Measurements from ENCODE around the gene TSPAN6. TPM values are rescaled to one million over a fixed set of nuclear protein-coding genes. Genes with fewer than 3 reads are reported as not detected.

The TSPAN6 gene
- polyA plus RNA-seq, 1 donor (not counting 4 experiments of a cell fraction or from before 2014, with no cell fraction given): 24.3 TPM

- H3K9me3 ChIP-seq (ENCODE audit: control insufficient read depth, low read depth, low read length): no peaks in the 10 kb centered on the region
- H4K20me1 ChIP-seq (ENCODE audit: control insufficient read depth, extremely low read depth, insufficient read depth, low read length): no peaks in the 10 kb centered on the region
- no peak for TF ChIP-seq EZH2 (IDR thresholded peaks at IDR 0.05; ENCODE audit: low read length)
- TF ChIP-seq, protein P1, sequence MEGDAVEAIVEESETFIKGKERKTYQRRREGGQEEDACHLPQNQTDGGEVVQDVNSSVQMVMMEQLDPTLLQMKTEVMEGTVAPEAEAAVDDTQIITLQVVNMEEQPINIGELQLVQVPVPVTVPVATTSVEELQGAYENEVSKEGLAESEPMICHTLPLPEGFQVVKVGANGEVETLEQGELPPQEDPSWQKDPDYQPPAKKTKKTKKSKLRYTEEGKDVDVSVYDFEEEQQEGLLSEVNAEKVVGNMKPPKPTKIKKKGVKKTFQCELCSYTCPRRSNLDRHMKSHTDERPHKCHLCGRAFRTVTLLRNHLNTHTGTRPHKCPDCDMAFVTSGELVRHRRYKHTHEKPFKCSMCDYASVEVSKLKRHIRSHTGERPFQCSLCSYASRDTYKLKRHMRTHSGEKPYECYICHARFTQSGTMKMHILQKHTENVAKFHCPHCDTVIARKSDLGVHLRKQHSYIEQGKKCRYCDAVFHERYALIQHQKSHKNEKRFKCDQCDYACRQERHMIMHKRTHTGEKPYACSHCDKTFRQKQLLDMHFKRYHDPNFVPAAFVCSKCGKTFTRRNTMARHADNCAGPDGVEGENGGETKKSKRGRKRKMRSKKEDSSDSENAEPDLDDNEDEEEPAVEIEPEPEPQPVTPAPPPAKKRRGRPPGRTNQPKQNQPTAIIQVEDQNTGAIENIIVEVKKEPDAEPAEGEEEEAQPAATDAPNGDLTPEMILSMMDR (optimal IDR thresholded peaks at IDR 0.05 in 1 of 3, IDR thresholded peaks at IDR 0.05 in 1 of 3, conservative IDR thresholded peaks at IDR 0.05 in 1 of 3; ENCODE audit: extremely low read depth in 1 of 3, insufficient read depth in 2 of 3, low read length in 3 of 3): no peak
- no peak overlapping the region for H3K27ac ChIP-seq (ENCODE audit: control insufficient read depth, insufficient read depth, low read length)
- no peaks in the 10 kb centered on the region for H3K27me3 ChIP-seq (ENCODE audit: control insufficient read depth, extremely low read depth, insufficient read depth, low read length)
- H3K36me3 ChIP-seq (ENCODE audit: control insufficient read depth in 2 of 2, extremely low read depth in 1 of 2, insufficient read depth in 2 of 2, low read length in 2 of 2): no peaks in the 10 kb centered on the region
- H3K4me2 ChIP-seq (ENCODE audit: control insufficient read depth, extremely low read depth, insufficient read depth, low read depth, low read length): no peak overlapping the region
- no peak overlapping the region for H3K4me3 ChIP-seq (ENCODE audit: control insufficient read depth in 2 of 3, extremely low read depth in 1 of 3, insufficient read depth in 2 of 3, low read depth in 1 of 3, low read length in 3 of 3)
- no peak overlapping the region for H2AFZ ChIP-seq (ENCODE audit: control insufficient read depth, low read length)
- no peaks in the 10 kb centered on the region for H3K79me2 ChIP-seq (ENCODE audit: control insufficient read depth, insufficient read depth, low read length)
- H3K9me1 ChIP-seq (ENCODE audit: control insufficient read depth, extremely low read depth, insufficient read depth, low read length): no peaks in the 10 kb centered on the region
- DNase-seq (ENCODE audit: low read depth, low spot score) (no peak), FAIRE-seq (no peak)
- dilution Hi-C loops (cut with MboI; ENCODE audit: extremely low pct_ligation_motif_present, low sequenced_read_pairs): no loop called here
- no peak overlapping the region for H3K9ac ChIP-seq (ENCODE audit: control insufficient read depth, extremely low read depth, insufficient read depth, low read length)
- no peaks in the 10 kb centered on the region for H3K4me1 ChIP-seq (ENCODE audit: control insufficient read depth, extremely low read depth, insufficient read depth, low read length)
Measured at GRCh38 chrX:100611951-100612350, 24.7 kb downstream of the TSPAN6 start.

GRCh38 chrX:100609591-100609990, 27.0 kb downstream of the TSPAN6 start:
- TF ChIP-seq EZH2 (IDR thresholded peaks at IDR 0.05; ENCODE audit: low read length): no peak
- Histone ChIP-seq H3K4me1 (ENCODE audit: control insufficient read depth, extremely low read depth, insufficient read depth, low read length) (no peaks in the 10 kb centered on the region), H3K27me3 (ENCODE audit: control insufficient read depth, extremely low read depth, insufficient read depth, low read length) (no peaks in the 10 kb centered on the region), H3K4me2 (ENCODE audit: control insufficient read depth, extremely low read depth, insufficient read depth, low read depth, low read length) (no peak overlapping the region), H3K9ac (ENCODE audit: control insufficient read depth, extremely low read depth, insufficient read depth, low read length) (no peak overlapping the region), H3K9me3 (ENCODE audit: control insufficient read depth, low read depth, low read length) (no peaks in the 10 kb centered on the region), H3K79me2 (ENCODE audit: control insufficient read depth, insufficient read depth, low read length) (no peaks in the 10 kb centered on the region), H3K27ac (ENCODE audit: control insufficient read depth, insufficient read depth, low read length) (no peak overlapping the region), H3K4me3 (ENCODE audit: control insufficient read depth in 2 of 3, extremely low read depth in 1 of 3, insufficient read depth in 2 of 3, low read depth in 1 of 3, low read length in 3 of 3) (no peak overlapping the region), H4K20me1 (ENCODE audit: control insufficient read depth, extremely low read depth, insufficient read depth, low read length) (no peaks in the 10 kb centered on the region), H3K9me1 (ENCODE audit: control insufficient read depth, extremely low read depth, insufficient read depth, low read length) (no peaks in the 10 kb centered on the region), H3K36me3 (ENCODE audit: control insufficient read depth in 2 of 2, extremely low read depth in 1 of 2, insufficient read depth in 2 of 2, low read length in 2 of 2) (no peaks in the 10 kb centered on the region), H2AFZ (ENCODE audit: control insufficient read depth, low read length) (no peak overlapping the region)
- no peak for FAIRE-seq
- no peak for DNase-seq (ENCODE audit: low read depth, low spot score)
- dilution Hi-C loops (cut with MboI; ENCODE audit: extremely low pct_ligation_motif_present, low sequenced_read_pairs): no loop called here

- TF ChIP-seq EZH2 (IDR thresholded peaks at IDR 0.05; ENCODE audit: low read length): no peak
- TF ChIP-seq, protein P1 (optimal IDR thresholded peaks at IDR 0.05 in 1 of 3, IDR thresholded peaks at IDR 0.05 in 1 of 3, conservative IDR thresholded peaks at IDR 0.05 in 1 of 3; ENCODE audit: extremely low read depth in 1 of 3, insufficient read depth in 2 of 3, low read length in 3 of 3): no peak
- no peak overlapping the region for H2AFZ ChIP-seq (ENCODE audit: control insufficient read depth, low read length)
- no peaks in the 10 kb centered on the region for H3K4me1 ChIP-seq (ENCODE audit: control insufficient read depth, extremely low read depth, insufficient read depth, low read length)
- H3K4me3 ChIP-seq (ENCODE audit: control insufficient read depth in 2 of 3, extremely low read depth in 1 of 3, insufficient read depth in 2 of 3, low read depth in 1 of 3, low read length in 3 of 3): no peak overlapping the region
- dilution Hi-C loops (cut with MboI; ENCODE audit: extremely low pct_ligation_motif_present, low sequenced_read_pairs): no loop called here
- DNase-seq (ENCODE audit: low read depth, low spot score) (no peak), FAIRE-seq (no peak)
- no peak overlapping the region for H3K9ac ChIP-seq (ENCODE audit: control insufficient read depth, extremely low read depth, insufficient read depth, low read length)
- H3K79me2 ChIP-seq (ENCODE audit: control insufficient read depth, insufficient read depth, low read length): no peaks in the 10 kb centered on the region
- no peak overlapping the region for H3K4me2 ChIP-seq (ENCODE audit: control insufficient read depth, extremely low read depth, insufficient read depth, low read depth, low read length)
- no peaks in the 10 kb centered on the region for H3K9me1 ChIP-seq (ENCODE audit: control insufficient read depth, extremely low read depth, insufficient read depth, low read length)
- no peaks in the 10 kb centered on the region for H3K27me3 ChIP-seq (ENCODE audit: control insufficient read depth, extremely low read depth, insufficient read depth, low read length)
- no peaks in the 10 kb centered on the region for H3K9me3 ChIP-seq (ENCODE audit: control insufficient read depth, low read depth, low read length)
- H3K27ac ChIP-seq (ENCODE audit: control insufficient read depth, insufficient read depth, low read length): no peak overlapping the region
- H3K36me3 ChIP-seq (ENCODE audit: control insufficient read depth in 2 of 2, extremely low read depth in 1 of 2, insufficient read depth in 2 of 2, low read length in 2 of 2): no peaks in the 10 kb centered on the region
- no peaks in the 10 kb centered on the region for H4K20me1 ChIP-seq (ENCODE audit: control insufficient read depth, extremely low read depth, insufficient read depth, low read length)
Measured at GRCh38 chrX:100606753-100607152, 29.9 kb downstream of the TSPAN6 start.

All from keratinocyte (primary cell).